Rectal smooth muscle tissue (tissue), 1 donor: ENCODE measurements around the gene RNF207.

Experiments used
- H3K27ac ChIP-seq: one replicate; pipeline ENCODE4 v1.7.0; 2013; ENCODE audit warnings: low read depth, low read length, inconsistent platforms
- H3K27me3 ChIP-seq: one replicate; pipeline ENCODE4 v1.7.0; 2013; ENCODE audit warnings: low read length; ENCODE audit not compliant: control insufficient read depth, insufficient read depth
- H3K36me3 ChIP-seq: one replicate; pipeline ENCODE4 v1.7.0; 2013; ENCODE audit warnings: low read length; ENCODE audit not compliant: control insufficient read depth, insufficient read depth
- H3K4me1 ChIP-seq: one replicate; pipeline ENCODE4 v1.7.0; 2013; ENCODE audit warnings: low read length; ENCODE audit not compliant: control insufficient read depth, insufficient read depth
- H3K4me3 ChIP-seq: one replicate; pipeline ENCODE4 v1.7.0; 2013; ENCODE audit warnings: low read length
- H3K9ac ChIP-seq: one replicate; pipeline ENCODE4 v1.7.0; 2013; ENCODE audit warnings: low read length

RNF207 gene

DNA sequence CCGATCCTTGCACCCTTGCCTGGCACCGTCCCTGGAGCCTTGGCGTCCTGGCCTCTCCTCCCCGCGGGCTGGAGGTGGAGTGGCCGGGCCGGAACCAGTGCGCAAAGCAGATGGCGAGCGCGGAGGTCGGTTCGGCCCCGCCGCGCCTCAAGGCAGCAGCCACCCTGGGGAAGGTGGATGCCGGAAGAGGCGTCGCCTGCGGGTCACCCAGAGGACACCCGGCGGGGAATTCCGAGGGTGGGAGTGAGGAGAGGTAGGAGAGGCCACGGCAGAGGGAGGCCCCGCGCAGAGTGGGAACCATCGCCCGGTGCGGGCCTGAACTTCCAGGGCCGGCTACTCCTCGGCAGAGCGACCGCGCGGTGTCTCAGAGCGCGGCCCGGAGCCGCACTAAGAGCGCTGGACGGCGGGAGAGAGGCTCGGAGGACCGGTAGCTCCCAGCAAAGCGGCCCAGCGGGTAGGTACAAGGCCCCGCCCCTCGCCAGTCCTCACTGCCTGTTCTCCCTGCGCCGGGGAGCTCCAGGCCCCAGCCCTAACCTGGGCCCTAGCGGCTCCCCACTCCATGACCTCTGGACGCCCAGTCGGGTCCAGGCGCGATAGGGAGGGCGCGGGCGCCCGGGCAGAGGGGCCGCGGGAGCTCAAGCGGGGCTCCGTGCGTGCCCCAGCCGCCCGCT is at the start of gene RNF207:
Gene RNF207, plus strand, starts transcription at position 271 of the 671 bp plus-strand sequence. CDS start 417 bp downstream, outside the sequence.
- peak within 1 kb of the TSS; percentile 63 for H3K27ac ChIP-seq

GRCh38 chr1:6157132-6157527 is 48.8 kb upstream of the RNF207 start:
- Histone ChIP-seq H3K27me3 (peaks cover 3% of the 10 kb centered on the region), H3K9ac (no peak overlapping the region), H3K36me3 (no peaks in the 10 kb centered on the region), H3K27ac (no peak overlapping the region), H3K4me1 (no peaks in the 10 kb centered on the region), H3K4me3 (no peak overlapping the region)

More for the DNA sequence above, at the start of gene RNF207:
- Histone ChIP-seq H3K9ac (peak within 1 kb of the TSS; percentile 40), H3K4me1 (no peaks in the 10 kb centered on the region), H3K4me3 (peak within 1 kb of the TSS; percentile 77), H3K36me3 (no peaks in the 10 kb centered on the region), H3K27me3 (no peaks in the 10 kb centered on the region)

DNA sequence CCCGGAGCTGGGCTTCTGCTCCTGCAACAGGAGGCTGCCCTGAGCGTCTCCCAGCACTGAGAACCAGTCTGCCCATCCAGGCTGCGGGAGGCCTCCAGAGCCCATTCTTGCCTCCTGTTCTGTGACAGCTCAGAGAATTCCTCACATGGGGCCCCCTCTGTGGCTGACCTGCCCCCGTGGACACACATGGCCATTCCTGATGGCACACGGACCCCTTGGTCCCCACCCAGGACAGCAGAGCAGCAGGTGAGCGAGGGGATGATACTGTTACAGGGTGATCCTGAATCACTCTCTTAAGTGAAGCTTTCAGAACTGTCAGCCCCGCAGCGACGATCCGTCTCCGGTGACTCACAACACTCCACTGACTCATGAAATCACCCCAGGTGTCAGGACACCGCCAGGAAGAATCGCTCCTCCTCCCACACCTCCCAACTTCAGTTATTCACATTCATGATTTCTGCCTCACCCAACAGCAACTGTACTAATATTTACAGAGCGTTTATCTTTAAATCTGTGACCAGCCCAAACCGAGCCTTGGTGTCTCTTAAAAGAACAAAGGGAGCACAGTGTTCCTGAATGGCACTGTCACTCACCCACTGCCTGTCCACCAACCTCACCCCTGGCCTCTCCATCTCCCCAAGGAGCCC is 48.3 kb upstream of the RNF207 start:
- Histone ChIP-seq H3K9ac (no peak overlapping the region), H3K36me3 (no peaks in the 10 kb centered on the region), H3K27me3 (peaks cover 3% of the 10 kb centered on the region), H3K4me1 (no peaks in the 10 kb centered on the region), H3K27ac (no peak overlapping the region), H3K4me3 (no peak overlapping the region)

DNA sequence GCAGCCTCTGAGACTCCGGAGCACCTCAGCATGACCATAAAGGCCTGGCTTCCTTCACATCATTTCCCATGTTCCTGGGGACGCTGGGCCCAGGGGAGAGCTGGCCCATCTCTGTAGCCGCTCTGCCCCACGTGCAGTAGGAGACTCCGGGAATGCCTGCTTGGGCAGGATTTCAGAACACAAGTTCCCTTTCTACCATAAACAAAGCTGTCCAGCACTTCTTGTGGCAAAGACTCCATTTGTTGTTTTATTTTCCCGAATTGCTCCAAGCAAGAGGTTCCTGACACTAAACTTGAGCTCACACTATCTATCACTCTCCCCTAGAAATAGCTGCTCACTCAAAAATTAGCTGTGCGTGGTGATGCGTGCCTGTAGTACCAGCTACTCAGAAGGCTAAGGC is 47.7 kb upstream of the RNF207 start:
- Histone ChIP-seq H3K27ac (no peak overlapping the region), H3K9ac (no peak overlapping the region), H3K4me1 (no peaks in the 10 kb centered on the region), H3K36me3 (no peaks in the 10 kb centered on the region), H3K4me3 (no peak overlapping the region), H3K27me3 (peaks cover 3% of the 10 kb centered on the region)

- H3K27me3 ChIP-seq, result no peaks in the 10 kb centered on the region
- H3K27ac ChIP-seq, result no peak overlapping the region
- H3K4me1 ChIP-seq, result no peaks in the 10 kb centered on the region
- no peak overlapping the region for H3K9ac ChIP-seq
- H3K4me3 ChIP-seq, result no peak overlapping the region
- no peaks in the 10 kb centered on the region for H3K36me3 ChIP-seq
These were observed 43.6 kb upstream of the RNF207 start for GRCh38 chr1:6162341-6162740.

- Histone ChIP-seq H3K27ac (no peak overlapping the region), H3K27me3 (no peaks in the 10 kb centered on the region), H3K9ac (no peak overlapping the region), H3K4me3 (no peak overlapping the region), H3K36me3 (no peaks in the 10 kb centered on the region), H3K4me1 (no peaks in the 10 kb centered on the region)
These were observed 43.1 kb upstream of the RNF207 start for GRCh38 chr1:6162773-6163172.

- no peak overlapping the region for H3K9ac ChIP-seq
- no peak overlapping the region for H3K4me3 ChIP-seq
- no peaks in the 10 kb centered on the region for H3K27me3 ChIP-seq
- H3K27ac ChIP-seq, result no peak overlapping the region
- no peaks in the 10 kb centered on the region for H3K4me1 ChIP-seq
- no peaks in the 10 kb centered on the region for H3K36me3 ChIP-seq
These were observed 42.5 kb upstream of the RNF207 start for GRCh38 chr1:6163191-6163972.

DNA sequence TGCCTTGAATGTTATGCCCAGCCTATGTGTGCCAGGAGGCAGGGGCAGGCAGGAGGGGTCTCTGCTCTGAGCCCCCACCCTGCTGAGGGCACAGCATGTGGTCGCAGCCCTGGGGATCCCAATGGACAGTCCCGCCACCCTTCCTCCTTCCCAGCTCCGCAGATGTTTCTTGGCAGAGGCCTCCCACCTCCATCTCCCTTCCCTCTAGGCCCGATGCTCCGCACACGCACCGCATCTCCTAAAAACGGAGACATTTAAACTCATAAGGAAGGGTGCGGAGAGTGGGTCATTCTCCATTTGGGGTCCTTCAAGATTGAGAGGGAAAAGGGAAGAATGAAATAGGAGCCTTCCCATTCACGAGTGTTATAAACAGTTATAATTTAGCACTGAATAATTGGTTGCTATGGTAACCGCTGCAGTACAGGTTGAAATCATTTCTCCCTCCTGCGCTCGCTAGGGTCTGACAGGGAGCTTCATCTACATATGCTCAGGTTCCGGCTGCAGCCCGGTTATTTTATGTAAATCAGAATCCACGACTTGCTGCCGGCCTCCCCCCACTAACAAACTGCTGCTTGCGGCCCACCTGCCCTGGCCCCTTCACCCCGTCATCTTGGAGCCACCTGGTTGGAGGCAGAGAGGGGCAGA is 41.8 kb upstream of the RNF207 start:
- Histone ChIP-seq H3K27ac (no peak overlapping the region), H3K36me3 (no peaks in the 10 kb centered on the region), H3K4me1 (no peaks in the 10 kb centered on the region), H3K4me3 (no peak overlapping the region), H3K9ac (no peak overlapping the region), H3K27me3 (no peaks in the 10 kb centered on the region)

DNA sequence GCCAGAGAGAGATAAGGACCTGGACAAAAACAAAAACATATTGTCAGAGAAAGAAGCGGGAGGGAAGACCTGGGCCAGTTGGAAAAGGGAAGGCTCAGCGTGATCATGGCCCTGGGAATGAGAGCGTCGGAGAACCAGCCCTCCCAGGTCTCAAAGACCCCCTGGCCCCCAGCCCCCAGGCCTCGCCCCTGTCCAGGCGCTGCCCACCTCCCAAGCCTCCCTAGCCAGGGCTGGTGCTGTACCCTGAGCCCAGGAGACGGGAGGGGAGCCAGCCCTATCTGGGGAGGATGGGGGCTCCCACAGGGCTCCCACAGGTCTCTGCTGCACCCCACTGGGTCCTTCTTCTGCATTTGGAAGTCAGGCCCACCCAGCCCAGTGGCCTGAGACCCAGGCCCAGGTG is 40.9 kb upstream of the RNF207 start:
- Histone ChIP-seq H3K9ac (no peak overlapping the region), H3K4me3 (no peak overlapping the region), H3K27me3 (no peaks in the 10 kb centered on the region), H3K4me1 (no peaks in the 10 kb centered on the region), H3K27ac (no peak overlapping the region), H3K36me3 (no peaks in the 10 kb centered on the region)

- H3K27ac ChIP-seq, result no peak overlapping the region
- H3K9ac ChIP-seq, result no peak overlapping the region
- no peaks in the 10 kb centered on the region for H3K27me3 ChIP-seq
- no peak overlapping the region for H3K4me3 ChIP-seq
- H3K4me1 ChIP-seq, result no peaks in the 10 kb centered on the region
- no peaks in the 10 kb centered on the region for H3K36me3 ChIP-seq
These were observed 40.4 kb upstream of the RNF207 start for GRCh38 chr1:6165441-6165985.

- H3K27ac ChIP-seq, result no peak overlapping the region
- H3K36me3 ChIP-seq, result no peaks in the 10 kb centered on the region
- no peak overlapping the region for H3K9ac ChIP-seq
- no peaks in the 10 kb centered on the region for H3K27me3 ChIP-seq
- no peak overlapping the region for H3K4me3 ChIP-seq
- no peaks in the 10 kb centered on the region for H3K4me1 ChIP-seq
These were observed 39.7 kb upstream of the RNF207 start for GRCh38 chr1:6166221-6166620.
